GM19351 (cell line): ENCODE measurements around the gene KRTAP10-3.
"Not testable (repeated sequence)": the region's sequence is repeated elsewhere in the genome, so short reads cannot be mapped to it uniquely, and the experiment has no call there.

Experiments used
- ATAC-seq: cut with Tn5 transposase; IDR thresholded peaks from one replicate; pipeline ENCODE4 v1.9.1; 2021; ENCODE audit warnings: mild to moderate bottlenecking, moderate library complexity; ENCODE audit not compliant: unreplicated experiment

The KRTAP10-3 gene, protein sequence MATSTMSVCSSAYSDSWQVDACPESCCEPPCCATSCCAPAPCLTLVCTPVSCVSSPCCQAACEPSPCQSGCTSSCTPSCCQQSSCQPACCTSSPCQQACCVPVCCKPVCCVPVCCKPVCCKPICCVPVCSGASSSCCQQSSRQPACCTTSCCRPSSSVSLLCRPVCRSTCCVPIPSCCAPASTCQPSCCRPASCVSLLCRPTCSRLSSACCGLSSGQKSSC

DNA sequence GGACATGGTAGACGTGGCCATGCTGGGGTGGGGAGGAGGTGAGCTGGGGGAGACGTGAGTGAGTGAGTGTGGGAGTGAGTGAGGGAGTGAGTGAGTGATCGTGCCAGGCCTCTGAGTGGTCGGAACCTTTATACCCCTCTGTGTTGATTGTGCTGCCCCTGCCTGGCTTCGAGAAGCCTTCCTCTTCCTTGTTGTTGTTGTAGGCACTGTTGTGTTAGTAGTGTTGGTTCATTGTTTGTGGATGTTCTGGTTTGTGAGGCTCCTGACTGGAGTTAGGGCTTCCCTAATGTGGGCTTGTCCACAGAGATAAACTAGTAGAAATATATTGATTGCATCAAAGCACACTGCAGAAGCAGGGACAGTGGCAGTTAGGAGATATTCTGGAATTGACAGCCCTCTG, at the start of gene KRTAP10-3:
Gene KRTAP10-3, minus strand, starts transcription at position 101 of the 400 bp plus-strand sequence. Its CDS starts 80 bp downstream, at position 21.
- ATAC-seq = no peak

DNA sequence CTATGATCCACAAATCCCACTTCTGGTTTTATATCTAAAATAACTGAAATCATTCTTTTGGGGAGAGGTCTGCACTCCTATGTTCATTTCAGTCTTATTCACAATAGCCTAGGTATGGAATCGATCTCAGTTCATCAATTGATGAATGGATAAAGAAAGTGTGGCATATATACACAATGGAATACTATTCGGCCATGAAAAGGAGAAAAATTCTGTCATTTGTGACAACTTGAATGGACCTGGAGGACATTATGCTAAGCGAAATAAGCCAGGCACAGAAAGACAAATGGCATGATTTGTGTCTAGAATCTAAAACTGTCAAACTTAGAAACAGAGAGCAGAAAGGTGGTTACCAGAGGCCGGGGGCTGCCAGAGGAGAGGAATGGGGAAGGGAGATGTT, 47.9 kb upstream of the KRTAP10-3 start:
- ATAC-seq = no peak

DNA sequence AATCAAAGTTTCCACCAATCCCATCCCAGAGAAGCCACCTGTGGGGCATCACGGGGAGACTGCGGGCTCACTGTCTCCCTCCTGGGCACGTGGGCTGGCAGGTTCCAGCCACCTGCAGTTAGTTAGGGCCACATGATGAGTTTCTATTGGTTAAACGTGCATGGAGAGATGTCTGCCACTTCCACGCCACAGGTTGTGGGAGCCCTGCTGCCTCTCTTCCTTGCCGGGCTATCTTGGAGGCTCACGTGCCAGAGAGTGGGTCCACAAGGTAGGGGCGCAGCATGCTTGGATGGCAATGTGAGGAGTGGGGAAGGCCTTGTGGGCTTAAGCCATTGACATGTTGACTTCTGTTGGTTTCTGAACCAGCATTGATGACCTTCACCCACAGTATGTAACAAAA, 45.3 kb upstream of the KRTAP10-3 start:
- no peak for ATAC-seq

DNA sequence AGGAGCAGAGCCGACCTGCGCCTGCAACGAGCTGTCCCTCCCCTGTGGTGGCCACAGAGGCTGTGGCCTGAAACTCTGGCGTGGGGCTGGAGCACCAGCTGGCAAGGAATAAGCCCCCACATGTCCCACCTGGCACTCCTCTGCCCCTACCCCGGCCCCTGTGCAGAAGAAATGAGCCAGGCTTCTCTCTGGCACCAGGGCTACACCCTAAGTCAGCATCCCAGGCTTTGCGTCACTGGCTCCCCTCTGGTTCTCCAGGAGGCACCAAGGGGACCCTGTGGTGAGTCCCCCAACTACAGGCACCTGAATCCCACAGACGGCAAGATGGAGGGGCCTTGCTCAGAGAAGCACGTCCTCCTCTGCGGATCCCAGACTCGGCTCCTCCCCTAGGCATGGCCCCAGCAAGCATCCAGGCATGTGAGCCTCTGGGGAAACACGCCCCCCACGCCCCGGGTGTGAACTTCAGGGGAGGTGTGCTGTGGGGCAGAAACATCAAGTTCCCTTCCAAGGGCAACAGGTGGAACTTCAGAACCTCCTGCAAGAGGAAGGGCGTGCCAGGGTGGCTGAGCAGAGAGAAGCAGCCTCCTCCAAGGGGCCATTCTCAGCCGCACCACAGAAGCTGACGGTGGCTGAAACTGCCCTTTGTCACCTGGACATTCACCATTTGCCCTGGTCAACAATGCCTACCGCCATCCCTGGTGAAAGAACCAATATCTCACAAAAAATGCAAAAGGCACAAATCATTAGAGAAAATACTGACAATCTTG, 44.7 kb upstream of the KRTAP10-3 start:
- no peak for ATAC-seq

DNA sequence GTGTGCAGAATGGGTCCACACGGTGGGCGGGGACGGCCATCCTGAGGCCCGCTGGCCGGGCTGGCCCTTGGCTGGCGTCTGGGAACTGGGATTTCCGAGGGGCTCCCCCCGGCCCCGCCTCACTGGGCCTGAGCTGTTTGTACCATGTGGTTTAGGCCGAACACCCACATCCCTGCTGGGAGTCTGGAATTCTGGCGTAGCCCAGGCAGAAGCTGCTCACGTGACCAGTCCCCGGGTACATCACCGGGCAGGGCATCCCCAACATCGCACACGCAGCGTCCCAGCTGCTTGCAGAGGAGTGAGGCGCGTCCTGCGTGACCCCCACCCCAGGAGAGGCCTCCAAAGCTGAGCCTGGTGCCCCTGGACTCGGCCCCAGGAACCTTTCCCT, 43.9 kb upstream of the KRTAP10-3 start:
- no peak for ATAC-seq

DNA sequence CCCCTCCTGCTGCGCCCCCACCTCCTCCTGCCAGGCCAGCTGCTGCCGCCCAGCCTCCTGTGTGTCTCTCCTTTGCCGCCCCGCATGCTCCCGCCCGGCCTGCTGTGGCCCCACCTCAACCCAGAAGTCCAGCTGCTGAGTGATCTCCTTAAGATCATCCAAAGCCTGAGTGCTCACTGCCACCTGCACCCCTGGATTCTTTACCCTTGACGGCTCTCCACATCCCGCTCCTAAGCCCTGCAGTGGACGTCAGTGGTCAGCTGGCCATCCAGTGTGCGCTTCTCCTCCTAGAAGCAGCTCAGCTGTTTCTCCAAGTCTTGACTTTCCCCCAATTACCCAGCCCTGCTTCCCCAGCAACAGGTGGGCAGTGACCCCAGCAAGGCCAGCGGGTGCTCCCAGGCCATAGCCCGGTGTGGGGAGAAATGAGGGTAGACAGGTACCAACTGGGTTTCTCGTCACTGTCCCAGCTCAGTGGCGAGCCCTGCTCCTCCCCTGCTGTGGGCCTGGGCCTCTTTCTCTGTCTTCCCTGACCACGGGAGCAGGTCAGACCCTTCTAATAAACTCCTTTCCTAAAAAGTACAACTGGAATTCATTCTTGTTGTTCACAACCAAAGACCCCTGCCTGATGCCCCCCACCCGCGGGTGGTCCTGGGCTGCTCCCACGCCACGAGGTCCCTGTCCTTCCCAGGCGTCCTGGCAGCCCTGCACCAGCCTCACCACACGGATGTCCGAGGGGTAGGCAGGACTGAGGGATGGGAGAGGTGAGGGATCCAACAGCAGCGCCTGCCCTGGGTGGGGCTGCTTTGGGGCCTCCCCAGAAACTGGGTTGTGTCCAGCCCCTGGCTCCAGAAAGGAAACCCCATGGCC, 43.2 kb upstream of the KRTAP10-3 start:
- ATAC-seq = no peak

DNA sequence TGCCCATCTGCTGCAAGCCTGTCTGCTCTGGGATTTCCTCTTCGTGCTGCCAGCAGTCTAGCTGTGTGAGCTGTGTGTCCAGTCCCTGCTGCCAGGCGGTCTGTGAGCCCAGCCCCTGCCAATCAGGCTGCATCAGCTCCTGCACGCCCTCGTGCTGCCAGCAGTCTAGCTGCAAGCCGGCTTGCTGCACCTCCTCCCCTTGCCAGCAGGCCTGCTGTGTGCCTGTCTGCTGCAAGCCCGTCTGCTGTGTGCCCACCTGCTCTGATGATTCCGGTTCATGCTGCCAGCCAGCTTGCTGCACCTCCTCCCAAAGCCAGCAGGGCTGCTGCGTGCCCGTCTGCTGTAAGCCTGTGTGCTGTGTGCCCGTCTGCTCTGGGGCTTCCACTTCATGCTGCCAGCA, 42.5 kb upstream of the KRTAP10-3 start:
- ATAC-seq = not testable (repeated sequence)

DNA sequence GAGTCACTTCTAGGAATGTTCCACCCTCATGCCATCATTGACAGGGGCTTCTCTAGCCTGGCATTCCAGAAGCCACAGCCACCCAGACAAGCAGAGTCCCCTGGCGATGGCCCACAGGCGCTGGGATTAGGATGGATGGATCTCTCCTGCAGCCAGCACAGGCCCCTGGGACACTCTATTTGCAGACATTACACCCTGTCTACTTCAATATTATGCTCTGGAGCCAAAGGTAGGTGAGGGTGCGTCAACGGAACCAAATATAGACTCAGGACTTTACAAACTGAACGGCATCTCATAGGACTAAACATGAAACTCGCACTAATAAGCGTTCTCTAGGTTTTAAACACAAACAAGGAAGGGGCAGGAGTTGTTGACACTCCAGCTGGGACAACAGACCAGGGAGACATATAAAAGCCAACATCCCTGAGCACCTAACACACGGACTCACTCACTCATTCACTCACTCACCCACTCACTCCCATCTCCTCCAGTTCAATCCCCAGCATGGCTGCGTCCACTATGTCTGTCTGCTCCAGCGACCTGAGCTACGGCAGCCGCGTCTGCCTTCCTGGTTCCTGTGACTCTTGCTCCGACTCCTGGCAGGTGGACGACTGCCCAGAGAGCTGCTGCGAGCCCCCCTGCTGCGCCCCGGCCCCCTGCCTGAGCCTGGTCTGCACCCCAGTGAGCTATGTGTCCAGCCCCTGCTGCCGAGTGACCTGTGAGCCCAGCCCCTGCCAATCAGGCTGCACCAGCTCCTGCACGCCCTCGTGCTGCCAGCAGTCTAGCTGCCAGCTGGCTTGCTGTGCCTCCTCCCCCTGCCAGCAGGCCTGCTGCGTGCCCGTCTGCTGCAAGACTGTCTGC, 41.8 kb upstream of the KRTAP10-3 start, which contains the start of gene KRTAP10-7:
Gene KRTAP10-7, plus strand, starts transcription at position 480 of the 861 bp plus-strand sequence. Its CDS starts 25 bp downstream, at position 505.
- not testable (repeated sequence) for ATAC-seq

DNA sequence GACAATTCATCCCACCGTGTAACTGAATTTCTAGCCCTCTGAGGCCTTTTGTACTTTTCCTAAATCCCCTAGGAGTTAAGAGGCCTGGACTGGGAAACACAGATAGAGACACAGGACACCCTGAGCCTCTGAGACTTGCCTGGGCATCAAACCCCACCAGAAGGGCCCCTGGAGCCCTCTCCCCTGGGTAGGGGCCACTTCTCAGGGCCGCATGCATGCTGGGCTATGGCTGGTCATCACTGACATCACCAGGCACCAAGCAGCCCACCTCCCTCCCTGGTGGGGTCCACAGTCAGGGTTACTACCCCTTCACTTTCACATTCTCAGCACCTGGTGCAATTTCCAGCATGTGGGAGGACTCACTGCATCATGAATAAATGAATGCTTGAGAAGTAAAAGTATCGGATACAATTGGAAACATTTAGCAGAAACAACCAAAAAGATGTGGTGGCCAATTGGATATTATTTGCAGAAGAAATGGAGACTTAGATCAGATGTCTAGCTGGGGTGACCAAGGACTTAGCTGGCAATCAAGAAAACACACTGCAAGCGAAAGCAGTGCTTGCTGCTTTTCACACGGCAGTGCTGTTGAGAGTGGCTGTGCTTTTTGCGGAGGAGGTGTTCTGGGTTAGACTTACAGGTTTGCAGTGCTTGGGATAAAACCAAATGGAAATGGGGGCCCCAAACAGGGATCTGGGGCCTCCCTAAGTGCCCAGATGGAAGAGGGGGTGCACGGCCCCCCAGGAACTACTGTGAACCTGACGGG, 40.9 kb upstream of the KRTAP10-3 start:
- no peak for ATAC-seq

DNA sequence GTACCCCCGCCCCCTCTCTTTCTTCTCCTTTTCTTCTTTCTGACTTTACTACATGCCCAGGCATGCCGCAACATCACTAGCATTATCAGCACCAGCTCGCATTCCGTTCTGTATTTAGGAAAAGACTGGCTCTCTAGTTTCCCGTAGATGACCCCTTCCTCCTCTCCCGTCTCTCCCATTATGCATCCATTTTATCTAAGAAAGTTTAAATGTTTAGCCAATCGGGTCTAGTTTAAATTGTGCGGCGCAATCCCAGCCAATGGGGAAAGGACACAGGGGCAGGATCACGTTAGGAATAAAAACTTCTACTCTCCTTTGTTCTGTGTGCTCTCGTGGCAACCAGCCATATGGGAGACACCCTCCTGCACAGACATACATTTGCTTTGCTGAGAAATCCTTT, 39.5 kb upstream of the KRTAP10-3 start:
- no peak for ATAC-seq

DNA sequence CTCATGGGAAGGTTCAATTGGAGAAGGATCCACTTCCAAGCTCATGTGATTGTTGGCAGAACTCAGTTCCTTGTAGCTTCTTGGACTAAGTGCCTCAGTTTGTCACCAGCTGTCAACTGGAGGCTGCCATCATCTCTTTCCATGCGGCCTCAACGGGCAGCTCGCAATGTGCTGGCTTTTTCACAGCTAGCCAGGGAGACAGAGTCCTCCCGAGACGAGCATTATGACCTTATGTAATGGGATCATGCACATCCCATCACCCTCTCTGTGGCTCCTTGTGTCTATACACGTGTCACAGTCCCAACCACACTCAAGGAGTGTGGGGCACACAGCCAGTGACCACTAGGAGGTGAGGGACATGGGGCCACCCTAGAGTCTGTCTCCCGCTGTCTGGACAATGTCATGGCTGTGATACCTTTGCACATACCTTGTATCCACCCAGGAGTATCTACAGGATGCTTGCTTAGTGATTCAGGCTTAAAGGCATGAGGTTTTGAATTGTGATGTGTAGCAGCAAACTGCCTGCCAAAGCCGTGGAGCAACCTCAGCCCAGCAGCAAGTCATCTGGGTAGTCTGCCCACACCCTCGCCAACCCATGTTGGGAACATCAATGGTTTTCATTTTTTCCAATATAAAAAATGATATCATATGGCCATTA, 37.6 kb upstream of the KRTAP10-3 start:
- no peak for ATAC-seq

DNA sequence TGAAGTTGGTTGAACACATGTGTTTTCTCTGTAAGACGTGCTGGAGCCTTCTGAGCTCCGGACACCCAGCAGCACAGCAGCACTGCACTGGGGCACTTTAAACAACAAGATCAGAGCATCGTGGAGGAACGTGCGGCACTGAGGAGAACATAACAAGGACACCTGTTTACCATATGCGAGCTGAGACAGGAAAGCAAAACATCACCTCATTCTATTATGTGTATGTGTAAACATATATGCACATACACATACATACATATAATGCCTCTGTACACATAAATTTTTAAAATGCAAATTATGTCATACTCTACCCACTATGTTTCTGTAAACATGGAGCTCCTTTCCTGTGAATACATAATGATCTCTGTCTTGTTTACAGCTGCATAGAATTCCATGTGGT, 36.9 kb upstream of the KRTAP10-3 start:
- ATAC-seq = no peak

DNA sequence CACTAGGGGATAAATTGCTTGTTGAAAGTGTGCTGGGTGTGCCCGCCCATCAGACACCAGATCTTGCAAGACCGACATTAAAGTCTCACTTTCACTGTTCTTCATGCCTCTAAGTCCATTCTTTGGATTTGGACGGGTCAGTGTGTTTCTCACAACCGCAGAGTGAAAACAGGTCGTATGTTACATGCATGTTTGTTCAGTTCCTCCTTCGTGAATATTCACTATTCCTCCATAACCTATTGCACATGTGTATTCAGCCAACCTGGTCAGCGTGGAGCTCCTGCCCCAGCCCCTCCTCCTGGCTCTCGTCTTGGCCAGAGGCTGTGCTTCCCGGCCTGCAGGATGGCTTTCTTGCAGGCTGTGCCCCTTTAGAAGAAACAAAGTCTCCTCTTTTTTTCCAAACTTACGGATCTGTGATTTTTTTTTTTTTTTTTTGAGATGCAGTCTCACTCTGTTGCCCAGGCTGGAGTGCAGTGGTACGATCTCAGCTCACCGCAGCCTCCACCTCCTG, 35.9 kb upstream of the KRTAP10-3 start:
- no peak for ATAC-seq

DNA sequence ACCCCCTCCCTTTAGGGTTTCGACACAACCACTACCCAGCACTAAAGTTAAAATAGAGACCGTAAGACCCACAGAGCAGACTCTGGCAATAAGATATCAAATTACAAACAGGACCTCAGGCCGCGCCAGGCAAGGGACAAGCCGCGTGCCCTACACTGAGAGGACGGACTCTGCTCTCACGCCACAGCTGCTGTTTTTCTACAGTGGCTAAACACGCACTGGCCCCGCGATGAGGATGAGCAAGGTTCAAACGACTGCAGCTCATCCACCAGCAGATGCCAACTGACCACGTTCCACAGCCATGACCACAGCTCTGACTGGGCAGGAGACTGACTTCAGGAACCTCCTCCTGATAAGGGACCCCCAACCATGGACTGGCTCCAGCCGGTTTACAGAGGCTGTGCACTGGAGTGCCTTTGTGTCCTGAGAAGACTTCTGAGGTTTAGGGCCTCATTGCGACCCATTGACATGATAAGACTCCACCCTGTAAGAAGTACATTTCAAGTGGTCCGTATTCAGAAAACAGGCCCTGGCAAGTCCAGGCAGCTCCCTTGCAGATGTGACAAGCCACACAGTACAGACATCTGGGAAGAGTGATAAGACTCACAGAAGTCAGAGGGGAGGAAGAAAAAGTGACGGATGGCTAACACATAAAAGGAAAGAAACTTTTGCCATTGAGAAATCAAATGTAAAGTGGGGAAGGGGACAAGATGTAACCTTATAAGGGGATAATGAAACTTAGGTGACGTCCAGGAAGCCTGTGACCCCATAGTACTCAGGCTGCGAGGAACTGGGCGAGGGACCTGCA, 35.2 kb upstream of the KRTAP10-3 start:
- no peak for ATAC-seq

DNA sequence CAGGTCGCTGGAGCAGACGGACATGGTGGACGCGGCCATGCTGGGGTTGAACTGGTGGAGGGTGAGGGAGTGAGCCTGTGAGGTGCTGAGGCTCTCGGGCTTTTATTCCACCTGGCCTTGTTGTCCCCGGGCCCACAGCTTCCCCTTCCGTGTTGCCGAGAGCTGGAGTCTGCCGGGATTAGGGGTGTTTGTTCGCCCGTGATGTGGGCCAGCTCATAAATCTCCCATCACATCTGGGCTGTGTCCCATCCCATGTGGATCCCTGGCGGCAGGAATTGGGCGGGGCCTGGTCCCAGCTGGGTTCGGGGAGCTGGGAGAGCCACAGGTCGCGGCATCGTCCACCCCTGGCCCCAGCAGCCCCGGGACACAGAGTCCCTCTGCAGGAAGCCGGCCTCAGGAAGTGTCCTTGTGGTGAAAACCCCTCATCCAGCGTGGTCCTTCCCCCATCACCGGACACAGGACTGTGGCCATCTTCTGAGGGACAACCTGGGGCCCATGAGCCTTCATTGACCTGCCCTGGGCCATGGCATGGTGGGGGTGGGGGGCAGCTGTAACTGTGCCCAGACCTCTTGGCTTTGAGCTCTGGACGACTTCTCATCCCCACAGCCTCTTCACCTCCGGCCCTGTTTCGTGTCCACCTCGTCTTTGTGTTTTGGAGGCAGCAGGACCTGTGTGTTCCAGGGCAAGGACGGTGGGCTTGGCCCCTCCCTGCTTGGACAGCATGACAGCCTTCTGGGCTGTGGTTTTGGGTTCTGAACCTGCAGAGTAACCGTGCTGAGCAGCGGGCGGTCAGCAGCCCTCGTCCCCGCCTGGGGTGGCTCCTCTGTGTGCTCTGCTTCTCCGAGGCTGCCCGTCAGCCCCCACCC, 34.1 kb upstream of the KRTAP10-3 start, which contains the start of gene KRTAP10-6:
Gene KRTAP10-6, minus strand, starts transcription at position 60 of the 866 bp plus-strand sequence. Its CDS starts 21 bp downstream, at position 39.
- no peak for ATAC-seq

DNA sequence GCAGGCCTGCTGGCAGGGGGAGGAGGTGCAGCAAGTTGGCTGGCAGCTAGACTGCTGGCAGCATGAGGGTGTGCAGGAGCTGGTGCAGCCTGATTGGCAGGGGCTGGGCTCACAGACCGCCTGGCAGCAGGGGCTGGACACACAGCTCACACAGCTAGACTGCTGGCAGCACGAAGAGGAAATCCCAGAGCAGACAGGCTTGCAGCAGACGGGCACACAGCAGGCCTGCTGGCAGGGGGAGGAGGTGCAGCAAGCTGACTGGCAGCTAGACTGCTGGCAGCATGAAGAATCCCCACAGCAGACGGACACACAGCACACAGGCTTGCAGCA, 33.2 kb upstream of the KRTAP10-3 start:
- ATAC-seq = not testable (repeated sequence)
